ENCODE results near the gene IST1.
"Not testable (repeated sequence)": the region's sequence is repeated elsewhere in the genome, so short reads cannot be mapped to it uniquely, and the experiment has no call there.

The IST1 gene

GRCh38 chr16:71882505-71883167, 12.7 kb upstream of the IST1 start:
- DNase-seq (ENCODE audit: low read depth in 3 of 3) = peak in 2 of 3 experiments; percentile 46 to 65

- peak in 2 of 3 experiments; percentile 47 to 52 for DNase-seq (ENCODE audit: low read depth in 3 of 3)
Observed at GRCh38 chr16:71883168-71883848, 12.0 kb upstream of the IST1 start.

- DNase-seq (ENCODE audit: low read depth in 3 of 3) = peak in 1 of 3 experiments; percentile 58
Observed at GRCh38 chr16:71883849-71884638, 11.3 kb upstream of the IST1 start, which contains the start of gene ZNF821. Gene ZNF821 (minus strand): TSS chr16:71884182. CDS start chr16:71879946, 4,236 bp downstream.

GRCh38 chr16:71885261-71885650, 10.1 kb upstream of the IST1 start:
- DNase-seq (ENCODE audit: low read depth in 3 of 3) = no peak

- DNase-seq (ENCODE audit: low read depth in 3 of 3) = no peak
Observed at GRCh38 chr16:71889147-71889546, 6.2 kb upstream of the IST1 start.

GRCh38 chr16:71893888-71894228, 1.5 kb upstream of the IST1 start:
- DNase-seq (ENCODE audit: low read depth in 3 of 3) = no peak

GRCh38 chr16:71894229-71894920, 956 bp upstream of the IST1 start:
- no peak for DNase-seq (ENCODE audit: low read depth in 3 of 3)

- DNase-seq (ENCODE audit: low read depth in 3 of 3) = no peak
Observed at GRCh38 chr16:71895679-71896365, 491 bp downstream of the IST1 start.

GRCh38 chr16:71896764-71897368, 1.5 kb downstream of the IST1 start:
- DNase-seq (ENCODE audit: low read depth in 3 of 3) = no peak

GRCh38 chr16:71899171-71899570, 3.8 kb downstream of the IST1 start:
- DNase-seq (ENCODE audit: low read depth in 3 of 3) = no peak

GRCh38 chr16:71902656-71903365, 7.5 kb downstream of the IST1 start:
- DNase-seq (ENCODE audit: low read depth in 3 of 3) = no peak

- DNase-seq (ENCODE audit: low read depth in 3 of 3) = no peak
Observed at GRCh38 chr16:71903608-71904007, 8.3 kb downstream of the IST1 start.

GRCh38 chr16:71904239-71904638, 8.9 kb downstream of the IST1 start:
- no peak for DNase-seq (ENCODE audit: low read depth in 3 of 3)

GRCh38 chr16:71905765-71906164, 10.4 kb downstream of the IST1 start:
- not testable (repeated sequence) for DNase-seq (ENCODE audit: low read depth in 3 of 3)

GRCh38 chr16:71911121-71911520, 15.8 kb downstream of the IST1 start:
- DNase-seq (ENCODE audit: low read depth in 3 of 3) = no peak

GRCh38 chr16:71912534-71913275, 17.4 kb downstream of the IST1 start:
- DNase-seq (ENCODE audit: low read depth in 3 of 3) = no peak

- no peak for DNase-seq (ENCODE audit: low read depth in 3 of 3)
Observed at GRCh38 chr16:71914802-71915201, 19.5 kb downstream of the IST1 start.

- DNase-seq (ENCODE audit: low read depth in 3 of 3) = no peak
Observed at GRCh38 chr16:71915350-71915749, 20.0 kb downstream of the IST1 start.

- no peak for DNase-seq (ENCODE audit: low read depth in 3 of 3)
Observed at GRCh38 chr16:71916397-71916920, 21.1 kb downstream of the IST1 start.

Data from stimulated activated CD4-positive, alpha-beta T cell treated with anti-CD3 and anti-CD28 coated beads, TNF-alpha, amount 100 ng/mL, for 4 hours (primary cell).